Lung microvascular endothelial cell (primary cell): Measurements from ENCODE around the gene SIGLEC5. TPM values are rescaled to one million over a fixed set of nuclear protein-coding genes. Genes with fewer than 3 reads are reported as not detected.

ENCODE experiments used
- DNase-seq, 2 donors: peaks; one replicate each; pipeline versions ENCODE4 v3.0.0 to v3.0.0-alpha.2; 2010; ENCODE audit warnings: low read depth in 2 of 2
- total RNA-seq: library from RNA; depleted of rRNA; stranded (reverse); fragments of >200 nt; gene quantifications from 2 replicates; pipeline ENCODE4 v1.2.1, GENCODE V29; 2014

SIGLEC5 gene
- total RNA-seq, 1 donor from 2014 or later: not detected

DNA sequence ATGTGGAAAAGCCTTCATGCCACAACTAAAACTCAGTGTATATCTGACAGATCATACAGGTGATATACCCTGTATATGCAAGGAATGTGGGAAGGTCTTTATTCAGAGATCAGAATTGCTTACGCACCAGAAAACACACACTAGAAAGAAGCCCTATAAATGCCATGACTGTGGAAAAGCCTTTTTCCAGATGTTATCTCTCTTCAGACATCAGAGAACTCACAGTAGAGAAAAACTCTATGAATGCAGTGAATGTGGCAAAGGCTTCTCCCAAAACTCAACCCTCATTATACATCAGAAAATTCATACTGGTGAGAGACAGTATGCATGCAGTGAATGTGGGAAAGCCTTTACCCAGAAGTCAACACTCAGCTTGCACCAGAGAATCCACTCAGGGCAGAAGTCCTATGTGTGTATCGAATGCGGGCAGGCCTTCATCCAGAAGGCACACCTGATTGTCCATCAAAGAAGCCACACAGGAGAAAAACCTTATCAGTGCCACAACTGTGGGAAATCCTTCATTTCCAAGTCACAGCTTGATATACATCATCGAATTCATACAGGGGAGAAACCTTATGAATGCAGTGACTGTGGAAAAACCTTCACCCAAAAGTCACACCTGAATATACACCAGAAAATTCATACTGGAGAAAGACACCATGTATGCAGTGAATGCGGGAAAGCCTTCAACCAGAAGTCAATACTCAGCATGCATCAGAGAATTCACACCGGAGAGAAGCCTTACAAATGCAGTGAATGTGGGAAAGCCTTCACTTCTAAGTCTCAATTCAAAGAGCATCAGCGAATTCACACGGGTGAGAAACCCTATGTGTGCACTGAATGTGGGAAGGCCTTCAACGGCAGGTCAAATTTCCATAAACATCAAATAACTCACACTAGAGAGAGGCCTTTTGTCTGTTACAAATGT, 42.7 kb downstream of the SIGLEC5 start:
- no peak for DNase-seq

DNA sequence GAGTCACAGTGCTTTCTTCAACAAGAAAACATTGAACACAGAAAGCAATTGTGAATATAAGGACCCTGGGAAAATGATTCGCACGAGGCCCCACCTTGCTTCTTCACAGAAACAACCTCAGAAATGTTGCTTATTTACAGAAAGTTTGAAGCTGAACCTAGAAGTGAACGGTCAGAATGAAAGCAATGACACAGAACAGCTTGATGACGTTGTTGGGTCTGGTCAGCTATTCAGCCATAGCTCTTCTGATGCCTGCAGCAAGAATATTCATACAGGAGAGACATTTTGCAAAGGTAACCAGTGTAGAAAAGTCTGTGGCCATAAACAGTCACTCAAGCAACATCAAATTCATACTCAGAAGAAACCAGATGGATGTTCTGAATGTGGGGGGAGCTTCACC, 43.4 kb downstream of the SIGLEC5 start:
- no peak for DNase-seq

DNA sequence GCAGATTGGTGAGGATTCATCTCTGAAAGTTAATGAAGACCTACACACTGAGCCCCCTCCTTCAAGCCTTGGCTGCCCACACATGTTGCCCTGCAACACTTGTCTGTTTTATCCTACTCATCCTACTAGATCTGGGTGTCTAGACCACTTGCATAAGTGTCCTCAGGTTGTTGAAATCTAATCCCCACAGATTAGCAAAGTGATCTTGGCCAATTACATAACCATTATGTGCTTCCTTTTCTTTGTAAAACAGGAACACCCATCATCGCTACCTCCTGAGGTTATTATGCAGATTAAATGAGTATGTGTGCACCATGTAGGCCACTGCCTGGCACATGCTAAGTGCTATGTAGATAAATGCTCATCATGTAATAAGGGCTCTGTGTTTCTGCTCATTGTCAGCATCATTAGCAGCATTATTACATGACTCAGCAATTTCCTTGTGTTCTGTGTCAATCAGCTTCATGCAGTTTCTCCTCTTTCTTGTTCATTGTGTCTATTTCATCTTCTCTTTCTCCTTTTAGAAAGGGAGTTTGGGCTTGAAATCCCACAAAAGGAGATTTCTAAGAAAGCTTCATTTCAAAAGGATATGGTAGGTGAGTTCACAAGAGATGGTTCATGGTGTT, 44.0 kb downstream of the SIGLEC5 start:
- DNase-seq: no peak

DNA sequence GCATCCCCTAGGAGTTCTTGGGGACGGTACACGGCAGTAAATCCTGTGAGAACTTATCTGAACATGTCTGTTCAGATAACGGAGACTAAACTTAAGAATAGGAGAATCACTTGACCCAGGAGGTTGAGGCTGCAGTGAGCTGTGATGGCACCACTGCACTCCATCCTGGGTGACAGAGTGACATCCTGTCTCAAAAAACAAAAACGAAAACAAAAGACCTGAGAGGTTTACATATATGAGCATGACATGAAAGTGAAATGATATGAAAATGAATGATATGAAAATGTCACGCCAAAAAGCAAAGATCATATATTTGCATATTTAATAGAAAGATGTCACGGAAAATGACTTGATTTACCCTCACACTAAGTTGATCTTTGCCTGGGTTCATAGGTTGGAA, 53.4 kb downstream of the SIGLEC5 start:
- no peak for DNase-seq

DNA sequence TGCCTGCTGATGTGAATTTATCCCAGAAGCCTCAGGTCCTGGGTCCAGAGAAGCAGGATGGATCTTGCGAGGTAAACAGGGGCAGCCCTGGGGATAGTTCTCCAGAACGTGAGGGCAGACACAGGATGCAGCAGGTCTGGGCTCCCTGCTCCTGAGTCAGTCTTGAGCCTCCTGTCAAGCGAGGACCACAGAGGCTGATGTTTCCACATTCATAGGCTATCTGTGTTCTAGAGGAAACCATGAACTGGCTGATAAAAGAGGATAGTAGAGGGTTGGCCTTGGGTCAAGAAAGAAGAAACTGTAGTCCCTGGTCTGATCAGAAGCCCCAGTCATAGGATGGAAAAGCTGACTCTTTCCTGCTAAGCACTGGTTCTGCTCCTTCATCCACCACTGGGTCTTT, 56.9 kb downstream of the SIGLEC5 start:
- peak in 1 of 2 donors; percentile 59 for DNase-seq

DNA sequence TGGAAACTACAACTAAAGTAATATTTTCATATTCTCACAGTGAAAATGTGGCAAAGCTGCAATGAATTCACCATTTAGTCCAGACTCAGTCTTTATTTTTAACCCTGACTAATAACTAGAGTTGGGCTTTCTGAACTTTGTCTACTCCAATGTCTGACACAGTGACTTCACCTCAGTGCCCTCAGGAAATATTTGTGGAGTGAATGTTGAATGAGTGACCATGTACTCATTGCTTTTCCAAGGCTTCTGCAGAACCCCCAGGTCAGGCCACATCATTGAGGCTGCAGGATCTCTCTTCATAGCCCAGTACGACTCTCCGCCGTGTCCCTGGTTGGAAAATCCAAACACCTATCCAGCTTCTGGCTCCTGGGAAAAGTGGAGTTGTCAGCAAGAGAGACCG, 57.3 kb downstream of the SIGLEC5 start:
- DNase-seq: peak; percentile 8 to 87

DNA sequence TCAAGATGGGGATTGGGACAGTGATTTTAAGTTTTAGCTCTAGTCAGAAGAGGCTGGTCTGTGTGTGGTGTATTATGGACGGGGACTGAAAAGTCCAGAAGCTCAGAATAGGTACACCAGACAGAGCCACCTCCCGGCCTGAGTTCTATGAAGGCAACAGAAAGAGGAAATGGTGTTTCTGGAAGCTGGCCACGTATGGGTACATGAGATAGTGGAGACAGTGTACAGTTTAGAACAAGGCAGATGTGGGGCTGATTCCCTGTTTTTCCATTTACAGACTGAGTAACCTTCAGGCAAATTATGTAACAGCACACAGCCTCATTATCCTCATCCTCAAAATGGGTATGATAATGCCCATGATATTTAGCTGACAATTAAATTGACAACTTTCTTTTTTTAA, 57.8 kb downstream of the SIGLEC5 start:
- peak; percentile 49 to 65 for DNase-seq

DNA sequence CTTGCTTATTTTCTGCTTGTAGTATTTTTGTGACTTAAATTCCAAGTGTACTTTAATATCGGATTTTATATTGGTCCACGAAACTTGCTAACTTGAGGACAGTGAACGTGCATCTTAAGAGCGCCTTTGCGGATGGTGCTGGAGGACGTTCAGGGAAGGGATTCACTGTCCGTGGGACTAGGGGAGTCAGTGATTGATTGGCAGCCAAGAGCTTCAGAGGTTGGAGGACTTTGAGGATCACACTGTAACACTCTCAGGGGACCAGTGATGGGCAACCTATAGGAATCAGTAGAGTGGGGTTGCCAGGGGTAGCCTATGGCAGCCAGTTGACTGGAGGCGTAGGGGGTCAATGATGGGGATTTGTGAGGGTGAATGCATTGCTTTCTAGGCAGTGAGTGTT, 58.6 kb downstream of the SIGLEC5 start:
- peak; percentile 24 to 36 for DNase-seq

DNA sequence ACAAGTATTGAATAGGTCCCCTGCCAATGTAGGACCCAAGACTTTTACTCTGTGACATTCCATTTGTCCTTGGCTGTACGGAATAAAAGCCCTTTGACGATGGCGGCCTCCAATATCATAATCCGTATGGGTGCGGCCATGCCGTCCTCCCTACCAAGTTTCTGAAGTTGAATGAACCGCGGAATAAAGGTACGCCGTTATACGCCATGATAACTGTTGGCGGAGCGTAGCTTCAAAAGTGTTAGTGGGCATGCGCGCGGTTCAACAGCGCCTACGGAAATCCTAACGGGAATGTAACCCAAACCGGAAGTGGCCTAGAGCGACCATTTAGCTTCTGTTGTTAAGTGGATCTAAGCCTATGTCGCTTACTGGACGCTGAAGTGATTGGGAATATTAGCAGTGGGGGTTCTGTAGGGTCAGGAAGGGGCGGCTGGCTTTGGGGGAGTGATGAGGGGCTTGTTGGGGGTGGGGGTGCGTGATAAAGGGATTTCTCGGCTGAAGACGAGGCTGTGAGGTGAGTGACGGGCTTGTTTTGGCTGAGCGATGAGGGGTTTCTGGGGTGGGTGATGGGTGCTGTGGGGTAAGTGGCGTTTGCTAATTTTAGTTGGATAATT, 59.1 kb downstream of the SIGLEC5 start, which contains the start of gene ZNF175:
TSS of gene ZNF175 (plus strand) at position 322 of the 614 bp plus-strand sequence. CDS start 2,047 bp downstream, outside the sequence.
- peak; percentile 97 to 98 for DNase-seq

DNA sequence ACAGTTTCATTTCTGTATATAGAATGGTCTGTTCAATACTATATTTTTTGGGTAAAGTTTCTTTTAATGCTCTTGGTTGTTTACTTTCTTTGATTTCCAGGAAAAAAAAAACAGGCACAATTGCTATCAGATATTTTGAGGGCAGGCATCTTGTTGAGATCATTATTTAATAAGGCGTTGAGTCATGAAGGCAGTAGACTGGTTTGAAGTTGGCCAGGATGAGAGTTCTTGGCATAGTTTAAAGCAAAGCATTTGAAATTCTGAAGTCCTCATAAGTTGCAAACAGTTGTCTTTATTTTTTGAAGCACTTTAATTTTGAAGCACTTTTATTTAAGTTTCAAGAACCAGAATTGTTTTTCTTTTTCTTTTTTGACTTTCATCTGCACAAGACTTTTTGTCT, 61.7 kb downstream of the SIGLEC5 start:
- no peak for DNase-seq

DNA sequence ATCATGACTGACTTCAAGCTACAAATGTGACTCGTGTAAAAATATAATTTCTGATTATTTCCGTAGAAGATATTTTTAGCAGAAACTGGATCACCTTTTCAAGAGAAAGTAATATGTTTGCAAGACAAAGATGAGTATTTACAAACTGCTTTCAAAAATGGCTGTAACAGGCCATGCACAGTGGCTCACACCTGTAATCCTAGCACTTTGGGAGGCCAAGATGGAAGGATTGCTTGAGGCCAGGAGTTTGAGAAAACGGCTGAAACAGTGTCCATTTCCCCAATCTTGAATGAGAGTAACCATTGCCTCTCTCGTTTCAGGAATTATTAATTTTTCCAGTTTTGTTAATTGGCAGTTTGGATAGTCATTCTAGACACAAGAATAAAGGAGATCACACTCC, 62.6 kb downstream of the SIGLEC5 start:
- no peak for DNase-seq

DNA sequence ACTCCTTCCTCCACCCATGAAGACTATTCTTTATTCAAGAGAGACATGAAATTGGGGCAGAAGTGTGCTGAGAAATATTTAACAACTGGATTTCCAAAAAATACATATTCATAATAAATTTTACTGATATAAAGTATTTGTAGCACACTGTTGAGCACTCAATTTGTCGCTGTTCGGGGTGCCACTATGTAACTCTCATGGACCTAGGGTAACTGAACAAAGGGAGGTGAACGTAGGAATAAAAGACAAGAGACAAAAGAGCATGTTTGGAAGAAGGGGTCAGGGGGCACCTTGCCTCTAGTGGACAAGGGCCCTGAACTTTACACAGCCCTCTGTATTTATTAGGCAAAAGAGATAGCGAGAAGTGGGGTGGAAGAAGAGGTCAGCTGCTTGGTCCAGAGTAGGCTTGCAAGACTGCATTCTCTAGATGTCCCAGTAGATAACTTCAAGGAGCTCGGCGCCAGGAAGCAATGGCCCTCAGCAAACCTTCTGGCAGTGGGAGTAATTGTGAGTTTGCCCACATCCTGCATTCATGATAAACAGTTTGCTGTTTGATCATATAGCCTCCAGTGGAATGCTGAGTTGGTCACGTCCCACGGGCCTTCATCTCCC, 63.6 kb downstream of the SIGLEC5 start:
- DNase-seq: no peak

DNA sequence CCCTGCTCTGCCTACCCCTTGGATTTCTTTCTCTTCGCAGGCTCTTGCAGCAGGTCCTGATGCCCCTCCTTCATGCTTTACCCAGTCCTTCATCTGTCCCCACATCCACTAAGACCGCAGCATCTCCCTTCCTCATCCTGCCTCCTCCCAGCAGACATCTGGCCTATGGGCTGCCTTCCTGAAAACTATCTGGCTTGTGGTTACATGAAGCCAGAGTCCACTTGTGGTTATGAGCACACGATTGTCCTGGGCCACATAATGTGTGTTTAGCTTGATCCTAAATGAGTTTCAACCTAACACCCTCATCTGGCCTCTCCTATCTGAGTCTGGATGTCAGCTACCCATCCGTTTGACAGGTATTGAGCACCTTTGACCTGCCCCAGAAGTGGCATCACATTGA, 64.6 kb downstream of the SIGLEC5 start:
- DNase-seq: no peak

DNA sequence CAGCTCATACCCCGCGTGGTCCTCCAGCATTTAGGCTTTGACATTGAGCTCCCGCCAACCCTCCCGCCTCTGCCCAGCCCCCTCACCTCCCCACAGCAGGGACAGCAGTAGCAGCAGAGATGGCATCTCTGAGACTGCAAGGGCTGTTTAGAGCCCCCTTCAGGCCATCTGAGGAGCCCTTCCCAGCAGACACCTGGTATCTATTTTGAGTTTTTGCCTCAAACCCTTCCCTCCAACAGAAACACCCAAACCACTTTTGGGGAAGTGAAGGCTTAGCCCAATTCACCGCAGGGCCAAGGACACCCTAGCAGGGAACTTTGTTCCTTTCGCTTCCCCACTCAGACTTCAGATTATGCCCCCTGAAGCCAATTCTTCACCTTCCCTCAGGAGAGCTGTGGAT, 65.4 kb downstream of the SIGLEC5 start:
- no peak for DNase-seq

Other genes with a start within 250 kb of the SIGLEC5 start
- gene LIM2, start 242.4 kb downstream of the SIGLEC5 start, total RNA-seq: not detected in 2 replicates
- gene C19orf84, start 239.8 kb downstream of the SIGLEC5 start, total RNA-seq: not detected in 2 replicates
- not detected in 2 replicates for gene SIGLEC10, start 212.8 kb downstream of the SIGLEC5 start, total RNA-seq
- not detected in 2 replicates for gene SIGLEC8, start 171.9 kb downstream of the SIGLEC5 start, total RNA-seq
- gene CEACAM18, start 151.9 kb downstream of the SIGLEC5 start, total RNA-seq: not detected in 2 replicates
- not detected in 2 replicates for gene SIGLEC12, start 128.6 kb downstream of the SIGLEC5 start, total RNA-seq
- gene SIGLEC6, start 98.7 kb downstream of the SIGLEC5 start, total RNA-seq: not detected in 2 replicates
- gene ZNF175, start 59.1 kb downstream of the SIGLEC5 start, total RNA-seq: 2.4 and 3.4 TPM in 2 replicates
- not detected in 2 replicates for gene SIGLEC14, start 16.4 kb upstream of the SIGLEC5 start, total RNA-seq
- gene SPACA6, start 62.9 kb upstream of the SIGLEC5 start, total RNA-seq: 3.9 and 7.7 TPM in 2 replicates
- 0.20 and 0.22 TPM in 2 replicates for gene HAS1, start 93.6 kb upstream of the SIGLEC5 start, total RNA-seq
- gene FPR1, start 121.5 kb upstream of the SIGLEC5 start, total RNA-seq: not detected in 2 replicates
- not detected in 2 replicates for gene FPR2, start 130.8 kb upstream of the SIGLEC5 start, total RNA-seq
- gene FPR3, start 164.8 kb upstream of the SIGLEC5 start, total RNA-seq: under 0.01 TPM in 2 replicates